Caco-2 (cell line): Measurements from ENCODE around the gene EVA1C. TPM values are rescaled to one million over a fixed set of nuclear protein-coding genes. Genes with fewer than 3 reads are reported as not detected.
"Not testable (repeated sequence)": the region's sequence is repeated elsewhere in the genome, so short reads cannot be mapped to it uniquely, and the experiment has no call there.

ENCODE experiments used
- BruUV-seq: library from RNA; stranded (reverse); fragments of 400-500 nt; replicated peaks from 2 replicates; lab custom pipeline; 2021; lab: Mats Ljungman, UMichigan
- CTCF ChIA-PET: fragments of 300-600 bp; sonication (Branson Sonifier 250); formaldehyde crosslinking; loops from one replicate; lab custom pipeline; 2022; ENCODE audit warnings: antibody characterized with exemption; lab: Charles Lee
- POLR2A ChIA-PET: fragments of 300-600 bp; sonication (Branson Sonifier 250); formaldehyde crosslinking; loops from one replicate; lab custom pipeline; 2022; ENCODE audit warnings: antibody characterized with exemption; lab: Charles Lee
- DNase-seq, 2 experiments: peaks; one replicate each; pipeline versions ENCODE4 v3.0.0 to v3.0.0-alpha.2; 2020 to 2022
- H3K27me3 ChIP-seq: replicated peaks from 2 replicates; pipeline ENCODE4 v1.6.0; 2011; ENCODE audit warnings: low read length; ENCODE audit not compliant: control insufficient read depth, insufficient read depth
- H3K36me3 ChIP-seq: 2 replicates; pipeline ENCODE4 v1.5.1; 2011; ENCODE audit warnings: low read length; ENCODE audit not compliant: control insufficient read depth, insufficient read depth
- H3K4me1 ChIP-seq: fragments of 250-450 bp; sonication (Bioruptor Pico); 2 replicates; pipeline ENCODE4 v1.5.1; 2020; ENCODE audit warnings: mild to moderate bottlenecking
- H3K4me3 ChIP-seq: 2 replicates; pipeline ENCODE4 v1.5.1; 2011; ENCODE audit warnings: low read depth, mild to moderate bottlenecking, control low read depth, low read length
- H3K9me3 ChIP-seq: fragments of 250-450 bp; sonication (Bioruptor Pico); 2 replicates; pipeline ENCODE4 v1.5.1; 2020; ENCODE audit warnings: mild to moderate bottlenecking, moderate library complexity
- H3K27ac Mint-ChIP-seq: one replicate; pipeline ENCODE4 v1.8.0; 2022; ENCODE audit warnings: mixed read lengths; ENCODE audit not compliant: unreplicated experiment
- H3K27me3 Mint-ChIP-seq: one replicate; pipeline ENCODE4 v1.8.0; 2022; ENCODE audit warnings: mixed read lengths; ENCODE audit not compliant: insufficient read depth, unreplicated experiment
- H3K36me3 Mint-ChIP-seq: one replicate; pipeline ENCODE4 v1.8.0; 2022; ENCODE audit warnings: mild to moderate bottlenecking, mixed read lengths; ENCODE audit not compliant: insufficient read depth, unreplicated experiment
- H3K4me1 Mint-ChIP-seq: one replicate; pipeline ENCODE4 v1.8.0; 2022; ENCODE audit warnings: low read depth, mixed read lengths; ENCODE audit not compliant: unreplicated experiment
- H3K4me3 Mint-ChIP-seq: one replicate; pipeline ENCODE4 v1.8.0; 2022; ENCODE audit warnings: mild to moderate bottlenecking, moderate library complexity, mixed read lengths; ENCODE audit not compliant: unreplicated experiment
- H3K9me3 Mint-ChIP-seq: one replicate; pipeline ENCODE4 v1.8.0; 2022; ENCODE audit warnings: mixed read lengths; ENCODE audit not compliant: unreplicated experiment
- intact Hi-C: fragments of 100-400 bp; cut with micrococcal nuclease; formaldehyde crosslinking; loops from one replicate; pipeline ENCODE4 v1.10.0; 2022; ENCODE audit not compliant: unreplicated experiment
- total RNA-seq: library from RNA; stranded (reverse); gene quantifications from 2 replicates; pipeline ENCODE4 v1.2.3, GENCODE V29; 2022
- TF ChIP-seq, protein P1 (sequence below), 2 experiments: fragments of 200-600 bp in 1 of 2; IDR thresholded peaks; 1 replicate in 1 of 2; 2 replicates in 1 of 2; pipeline versions ENCODE4 v1.5.1 to v1.8.0; 2011 to 2022; ENCODE audit warnings: antibody characterized with exemption in 1 of 2, control low read depth in 1 of 2, inconsistent platforms in 1 of 2, low read depth in 1 of 2, low read length in 1 of 2, mild to moderate bottlenecking in 1 of 2, moderate library complexity in 1 of 2; ENCODE audit not compliant: insufficient read depth in 1 of 2, severe bottlenecking in 1 of 2, unreplicated experiment in 1 of 2

Gene EVA1C
- total RNA-seq, 1 experiment from 2014 or later: not detected

GRCh38 chr21:32447224-32447623 is 34.7 kb downstream of the EVA1C start:
- H3K9me3 Mint-ChIP-seq: no peaks in the 10 kb centered on the region
- no peak overlapping the region for H3K27ac Mint-ChIP-seq
- intact Hi-C loops: no loop called here
- ChIA-PET CTCF (no interaction called here), POLR2A (no interaction called here)
- H3K4me1 Mint-ChIP-seq: no peaks in the 10 kb centered on the region
- H3K27me3 Mint-ChIP-seq: peaks cover 2% of the 10 kb centered on the region
- Histone ChIP-seq H3K9me3 (no peaks in the 10 kb centered on the region), H3K27me3 (no peaks in the 10 kb centered on the region), H3K36me3 (no peaks in the 10 kb centered on the region), H3K4me1 (no peaks in the 10 kb centered on the region), H3K4me3 (no peak overlapping the region)
- no TSS peak for BruUV-seq
- no peak for DNase-seq
- no peaks in the 10 kb centered on the region for H3K36me3 Mint-ChIP-seq
- TF ChIP-seq, protein P1, sequence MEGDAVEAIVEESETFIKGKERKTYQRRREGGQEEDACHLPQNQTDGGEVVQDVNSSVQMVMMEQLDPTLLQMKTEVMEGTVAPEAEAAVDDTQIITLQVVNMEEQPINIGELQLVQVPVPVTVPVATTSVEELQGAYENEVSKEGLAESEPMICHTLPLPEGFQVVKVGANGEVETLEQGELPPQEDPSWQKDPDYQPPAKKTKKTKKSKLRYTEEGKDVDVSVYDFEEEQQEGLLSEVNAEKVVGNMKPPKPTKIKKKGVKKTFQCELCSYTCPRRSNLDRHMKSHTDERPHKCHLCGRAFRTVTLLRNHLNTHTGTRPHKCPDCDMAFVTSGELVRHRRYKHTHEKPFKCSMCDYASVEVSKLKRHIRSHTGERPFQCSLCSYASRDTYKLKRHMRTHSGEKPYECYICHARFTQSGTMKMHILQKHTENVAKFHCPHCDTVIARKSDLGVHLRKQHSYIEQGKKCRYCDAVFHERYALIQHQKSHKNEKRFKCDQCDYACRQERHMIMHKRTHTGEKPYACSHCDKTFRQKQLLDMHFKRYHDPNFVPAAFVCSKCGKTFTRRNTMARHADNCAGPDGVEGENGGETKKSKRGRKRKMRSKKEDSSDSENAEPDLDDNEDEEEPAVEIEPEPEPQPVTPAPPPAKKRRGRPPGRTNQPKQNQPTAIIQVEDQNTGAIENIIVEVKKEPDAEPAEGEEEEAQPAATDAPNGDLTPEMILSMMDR (IDR thresholded peaks at IDR 0.05; ENCODE audit: insufficient read depth in 1 of 2, low read depth in 1 of 2, low read length in 1 of 2, severe bottlenecking in 1 of 2, unreplicated experiment in 1 of 2): no peak
- H3K4me3 Mint-ChIP-seq: no peak overlapping the region

DNA sequence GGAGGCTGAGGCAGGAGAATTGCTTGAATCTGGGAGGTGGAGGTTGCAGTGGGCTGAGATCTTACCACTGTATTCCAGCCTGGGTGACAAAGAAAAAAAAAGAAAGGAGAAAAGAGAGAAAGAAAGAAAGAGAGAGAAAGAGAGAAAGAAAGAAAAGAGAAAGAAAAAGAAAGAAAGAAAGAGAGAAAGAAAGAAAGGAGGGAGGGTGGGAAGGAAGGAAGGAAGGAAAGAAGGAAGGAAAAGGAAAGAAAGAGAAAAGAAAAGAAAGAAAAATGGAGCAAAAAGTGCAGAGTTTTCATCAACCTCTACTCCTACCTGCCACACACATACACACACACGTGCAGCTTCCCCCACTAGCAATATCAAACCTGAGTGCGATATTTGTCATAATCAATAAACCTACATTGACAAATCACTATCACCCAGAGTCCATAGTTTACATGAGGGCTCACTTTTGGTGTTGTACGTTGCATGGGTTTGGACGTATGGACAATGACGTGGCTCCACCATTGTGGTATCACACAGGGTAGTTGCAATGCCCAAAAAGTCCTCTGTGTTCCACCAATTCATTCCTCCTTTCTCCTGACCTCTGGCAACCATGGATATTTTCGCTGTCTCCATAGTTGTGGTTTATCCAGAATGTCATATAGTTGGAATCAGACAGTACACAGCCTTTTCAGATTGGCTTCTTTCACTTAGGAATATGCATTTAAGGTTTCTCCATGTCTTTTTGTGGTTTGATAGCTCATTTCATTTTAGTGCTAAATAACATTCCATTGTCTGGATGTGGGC is 36.5 kb downstream of the EVA1C start:
- H3K36me3 ChIP-seq: no peaks in the 10 kb centered on the region
- no peaks in the 10 kb centered on the region for H3K4me1 ChIP-seq
- no peaks in the 10 kb centered on the region for H3K9me3 Mint-ChIP-seq
- no peaks in the 10 kb centered on the region for H3K9me3 ChIP-seq
- no peak overlapping the region for H3K4me3 Mint-ChIP-seq
- no peaks in the 10 kb centered on the region for H3K27me3 ChIP-seq
- ChIA-PET POLR2A (no interaction called here), CTCF (no interaction called here)
- no peaks in the 10 kb centered on the region for H3K4me1 Mint-ChIP-seq
- no peak for DNase-seq
- intact Hi-C loops: no loop called here
- H3K36me3 Mint-ChIP-seq: no peaks in the 10 kb centered on the region
- H3K27me3 Mint-ChIP-seq: peaks cover 2% of the 10 kb centered on the region
- no peak overlapping the region for H3K4me3 ChIP-seq
- BruUV-seq: no TSS peak
- TF ChIP-seq, protein P1 (IDR thresholded peaks at IDR 0.05; ENCODE audit: insufficient read depth in 1 of 2, low read depth in 1 of 2, low read length in 1 of 2, severe bottlenecking in 1 of 2, unreplicated experiment in 1 of 2): no peak
- H3K27ac Mint-ChIP-seq: no peak overlapping the region

DNA sequence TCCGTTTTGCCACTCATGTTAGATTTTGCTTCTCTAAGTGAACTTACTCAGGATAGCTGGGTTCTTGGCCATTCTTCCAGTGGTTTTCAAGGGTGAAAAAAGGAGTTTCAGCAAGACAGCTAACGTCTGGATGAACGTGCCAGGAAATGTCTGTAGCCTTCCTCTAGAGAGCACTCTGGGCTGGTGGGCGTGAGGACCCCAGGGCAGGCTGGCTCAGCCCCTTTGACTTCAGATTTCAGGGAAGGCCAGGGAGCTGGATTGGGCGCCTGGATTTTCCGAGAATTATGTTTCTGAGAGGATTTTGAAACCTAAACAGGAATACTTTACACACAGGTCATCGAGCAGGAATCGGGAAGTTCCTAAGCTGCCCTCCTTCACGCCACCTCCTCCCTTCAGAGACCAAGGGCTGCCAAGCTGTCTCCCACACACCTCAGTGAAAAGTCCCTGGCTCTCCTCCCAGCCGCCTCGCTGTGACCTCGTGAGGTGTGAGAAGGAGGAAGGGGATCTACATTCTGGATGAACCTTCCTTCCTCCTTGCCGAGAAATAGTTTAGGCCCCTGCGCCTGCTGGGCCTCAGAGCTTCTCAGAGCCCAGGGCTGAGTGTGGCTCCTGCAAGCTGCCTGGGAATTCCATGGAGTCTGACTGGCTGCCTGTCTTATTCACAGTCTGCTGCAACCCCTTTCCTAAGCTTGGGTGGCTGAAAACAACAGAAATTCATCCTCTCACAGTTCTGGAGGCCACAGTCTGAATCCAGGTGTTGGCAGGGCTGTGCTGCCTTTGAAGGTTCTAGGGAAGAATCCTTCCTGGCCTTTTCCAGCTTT is 38.6 kb downstream of the EVA1C start:
- H3K36me3 ChIP-seq, DNase-seq, H3K4me1 Mint-ChIP-seq, H3K9me3 ChIP-seq, BruUV-seq, H3K27ac Mint-ChIP-seq, H3K4me3 Mint-ChIP-seq, H3K27me3 Mint-ChIP-seq, H3K9me3 Mint-ChIP-seq, H3K36me3 Mint-ChIP-seq, H3K4me1 ChIP-seq, H3K27me3 ChIP-seq, POLR2A ChIA-PET, H3K4me3 ChIP-seq, intact Hi-C loops: not testable (repeated sequence)
- CTCF ChIA-PET: interaction anchor here (0.6 kb wide), 1 partner anchor 150 kb away, joined by 6 read pairs; no protein-coding TSS in a partner anchor

- intact Hi-C loops, H3K36me3 Mint-ChIP-seq, DNase-seq, H3K27ac Mint-ChIP-seq, H3K27me3 ChIP-seq, H3K27me3 Mint-ChIP-seq, H3K4me3 ChIP-seq, CTCF ChIA-PET, H3K4me3 Mint-ChIP-seq, H3K4me1 ChIP-seq, H3K36me3 ChIP-seq, BruUV-seq, H3K4me1 Mint-ChIP-seq, H3K9me3 ChIP-seq, H3K9me3 Mint-ChIP-seq, POLR2A ChIA-PET: not testable (repeated sequence)
Measured at GRCh38 chr21:32452191-32452590, 39.7 kb downstream of the EVA1C start.
